Activated effector memory CD4-positive, alpha-beta T cell treated with anti-CD3 and anti-CD28 coated beads, Interleukin-2, amount 50 U/mL, for 16 hours (primary cell): Measurements from ENCODE around the gene CLIC5.

ENCODE experiments used
- DNase-seq: peaks from one replicate; pipeline ENCODE4 v3.0.0-alpha.2; 2020

Gene CLIC5

DNA sequence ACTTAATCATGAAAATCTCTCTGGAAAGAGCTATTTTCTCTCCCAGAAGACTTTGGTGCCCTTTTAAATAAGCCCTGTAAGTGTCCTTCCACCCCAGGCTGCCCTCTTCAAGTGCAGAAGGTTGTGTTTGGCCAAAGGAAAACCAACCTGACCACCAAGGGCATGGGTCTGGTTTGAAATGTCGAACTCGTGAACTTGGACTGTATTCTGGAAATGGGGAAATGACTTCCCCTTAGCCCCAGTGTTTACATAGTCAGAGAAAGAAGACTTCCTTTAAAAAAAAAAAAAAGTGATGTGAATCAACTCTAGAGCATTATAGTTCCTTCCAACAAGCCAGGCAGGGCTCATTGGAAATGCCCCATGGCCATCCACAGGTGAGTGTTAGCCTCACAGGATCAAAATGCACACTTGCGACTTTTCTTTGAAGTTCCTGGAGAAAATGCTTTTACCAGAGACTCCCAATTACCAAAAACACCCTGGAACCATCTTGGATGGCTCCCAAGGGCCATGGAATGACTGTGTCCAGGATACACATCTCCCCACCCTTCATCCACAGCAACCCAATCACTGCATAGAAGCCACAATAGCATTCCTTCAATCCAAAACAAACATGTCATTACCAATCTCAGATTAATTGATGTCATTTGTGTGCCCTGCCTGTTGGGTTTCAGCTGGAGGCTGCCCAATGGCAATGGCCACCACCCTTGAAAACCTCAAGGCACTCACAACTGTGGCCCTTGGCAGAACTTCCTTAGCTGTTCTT, 133.8 kb downstream of the CLIC5 start:
- DNase-seq, result no peak

DNA sequence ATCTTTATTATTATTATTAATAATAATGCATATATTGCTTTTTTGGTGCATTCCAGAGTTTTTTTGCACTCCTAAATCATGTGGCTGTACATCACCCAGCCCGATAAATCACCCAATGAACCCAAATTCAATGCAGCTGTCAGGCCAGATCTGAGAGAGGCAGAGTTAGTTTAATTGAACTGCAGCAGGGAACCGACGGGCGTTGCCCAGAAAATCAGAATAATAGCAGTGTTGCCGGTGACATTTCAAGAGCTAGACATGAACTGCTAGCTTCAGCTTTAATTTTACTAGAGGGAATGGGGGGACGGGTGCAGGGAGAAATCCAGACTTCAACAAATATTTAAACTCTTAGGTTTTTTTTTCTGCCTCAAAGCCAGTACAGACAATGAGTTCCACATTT, 135.0 kb downstream of the CLIC5 start:
- DNase-seq, result no peak

DNA sequence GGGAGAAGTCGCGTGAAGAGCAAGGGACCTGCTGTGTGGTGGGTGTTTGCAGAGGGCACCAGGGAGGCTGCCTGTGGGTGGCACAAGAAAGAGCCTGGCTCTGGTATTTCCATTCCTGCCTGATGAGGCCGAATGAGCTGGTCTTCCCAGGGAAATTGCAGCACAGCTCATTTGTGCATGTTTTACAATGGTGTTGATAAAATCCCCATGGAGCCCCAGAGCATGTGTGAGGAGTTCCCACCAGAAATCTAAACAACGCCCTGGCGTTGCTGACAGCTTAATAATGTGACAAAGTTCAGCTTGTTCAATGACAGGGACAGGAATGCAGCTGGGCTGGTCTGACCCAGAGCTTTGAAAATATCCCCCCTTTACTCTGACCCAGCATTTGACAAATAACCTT, 135.5 kb downstream of the CLIC5 start:
- DNase-seq, result no peak

DNA sequence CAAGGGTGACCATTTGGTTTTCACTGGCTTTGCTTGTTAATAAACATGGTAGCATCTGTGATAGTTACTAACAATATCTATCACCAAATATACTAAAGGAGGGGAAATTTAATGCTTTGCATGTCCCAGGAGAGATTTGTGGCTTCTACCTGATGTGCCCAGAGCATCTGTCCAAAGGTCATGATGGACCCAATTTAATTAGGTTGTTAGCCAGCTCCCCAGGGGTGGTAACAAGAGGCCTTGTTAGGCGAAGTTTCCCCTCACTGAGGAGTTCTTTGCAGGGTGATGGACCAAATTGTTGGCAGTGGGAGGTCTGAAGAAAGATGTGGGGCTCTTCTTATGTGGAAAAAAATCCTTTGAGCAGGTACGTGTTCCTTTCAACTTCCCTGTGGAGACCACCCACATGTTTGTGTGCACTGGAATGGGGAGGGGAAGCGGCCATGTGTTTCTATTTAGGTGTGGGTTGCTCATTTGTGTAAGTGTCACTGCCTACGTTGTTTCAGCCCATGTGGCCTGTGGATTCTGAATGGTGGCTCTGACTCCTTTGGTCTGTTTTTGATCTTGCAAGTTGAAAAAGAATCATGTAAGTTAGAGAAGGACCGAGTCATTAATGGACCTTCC, 137.6 kb downstream of the CLIC5 start:
- no peak for DNase-seq

DNA sequence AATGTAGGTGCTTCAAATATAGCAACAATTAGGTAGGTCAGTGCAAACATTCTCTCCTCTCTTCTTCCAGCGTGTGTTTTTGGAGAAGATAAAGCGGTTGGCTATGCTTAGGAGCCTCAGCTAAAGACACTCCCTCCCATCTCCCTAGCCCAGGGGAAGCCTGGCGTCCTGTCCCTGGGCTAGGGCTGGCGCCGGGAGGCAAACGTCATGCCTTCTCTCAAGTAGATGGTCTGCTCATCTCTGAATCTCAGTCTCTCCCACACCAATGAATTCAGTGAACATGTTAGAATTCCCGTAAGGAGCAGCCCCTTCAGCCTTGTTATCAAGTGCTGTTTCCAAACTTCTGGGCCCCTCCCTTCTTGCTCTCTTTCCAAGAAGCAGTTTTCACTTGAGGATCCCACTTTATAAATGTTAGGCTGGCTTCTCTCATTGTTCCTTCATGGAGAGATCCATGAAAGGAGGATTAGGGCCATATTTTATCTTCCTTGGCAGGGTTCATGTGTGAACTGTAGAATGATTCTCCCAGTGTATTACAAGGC, 142.8 kb downstream of the CLIC5 start:
- no peak for DNase-seq

DNA sequence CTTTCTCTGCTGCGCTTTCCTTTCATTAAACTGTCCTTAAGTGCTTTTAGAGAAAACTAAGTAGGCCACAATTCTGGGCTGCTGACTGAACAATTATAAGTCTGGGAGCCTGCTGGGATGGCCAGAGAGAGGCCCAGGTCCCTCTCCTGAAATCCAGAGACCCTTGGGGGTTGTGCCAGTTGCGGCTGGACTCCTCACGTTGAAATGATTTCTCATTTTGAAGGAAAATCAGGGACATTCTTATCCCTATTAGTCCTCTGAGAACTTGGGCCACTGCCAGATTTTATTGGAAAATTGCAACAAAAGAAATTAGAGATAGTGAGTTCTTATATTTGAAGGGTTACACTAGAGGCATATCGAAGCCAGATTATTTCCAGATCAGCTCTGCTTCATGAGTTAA, 145.1 kb downstream of the CLIC5 start:
- no peak for DNase-seq

DNA sequence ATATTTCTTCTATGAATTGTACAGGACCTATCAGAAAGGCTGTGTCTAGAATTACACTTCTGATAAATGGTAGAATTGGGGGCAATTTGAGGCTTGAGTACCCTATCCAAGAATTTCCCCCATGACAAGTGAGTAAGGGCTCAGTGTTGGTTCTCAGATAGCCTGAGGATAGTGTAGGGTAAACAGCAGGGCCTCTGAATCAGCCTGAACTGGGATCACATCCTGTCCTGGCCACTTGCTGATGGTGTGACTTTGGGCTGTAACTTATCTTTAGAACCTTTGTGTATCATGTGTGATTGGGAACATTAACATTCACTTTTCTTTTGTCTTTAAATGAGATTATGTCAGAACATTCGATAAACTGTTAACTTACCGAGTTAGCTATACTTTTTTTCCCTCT, 151.0 kb downstream of the CLIC5 start:
- DNase-seq, result no peak

DNA sequence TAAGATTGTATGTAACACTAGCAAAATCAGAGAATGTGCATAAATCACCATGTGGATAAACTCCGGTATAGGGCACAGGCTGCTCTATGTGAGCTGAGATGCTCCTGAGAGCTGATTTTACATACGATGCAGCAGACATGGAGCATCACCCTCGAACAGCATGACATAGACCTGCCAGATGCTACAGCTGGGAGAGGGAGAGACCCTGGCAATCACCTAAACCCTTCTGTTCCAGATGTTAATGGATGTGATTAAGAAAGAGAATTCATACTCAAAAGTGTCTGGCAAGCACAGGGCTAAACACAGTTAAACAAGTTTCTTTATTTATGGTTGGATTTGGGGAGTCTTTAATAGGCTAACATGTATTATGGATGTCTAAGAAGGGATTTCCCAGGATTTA, 157.0 kb downstream of the CLIC5 start:
- DNase-seq, result no peak

DNA sequence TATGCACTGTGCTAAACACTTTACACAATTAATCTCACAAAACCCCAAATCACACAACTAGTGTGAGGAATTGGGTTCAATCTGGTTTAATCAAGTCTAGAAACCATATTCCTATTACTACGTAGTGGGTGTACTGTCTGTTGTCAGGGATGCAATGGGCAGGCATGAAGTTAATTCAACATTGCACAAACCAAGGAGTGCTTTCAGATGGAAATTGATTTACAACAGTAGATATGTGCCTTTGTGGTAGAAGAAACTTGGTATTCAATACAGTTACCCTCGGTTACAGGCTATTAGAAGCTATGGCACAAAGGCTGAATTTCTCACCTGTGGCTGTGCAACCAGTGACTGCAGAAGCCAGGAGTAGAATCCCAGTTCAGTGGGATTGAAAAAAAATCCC, 157.8 kb downstream of the CLIC5 start:
- DNase-seq, result no peak

DNA sequence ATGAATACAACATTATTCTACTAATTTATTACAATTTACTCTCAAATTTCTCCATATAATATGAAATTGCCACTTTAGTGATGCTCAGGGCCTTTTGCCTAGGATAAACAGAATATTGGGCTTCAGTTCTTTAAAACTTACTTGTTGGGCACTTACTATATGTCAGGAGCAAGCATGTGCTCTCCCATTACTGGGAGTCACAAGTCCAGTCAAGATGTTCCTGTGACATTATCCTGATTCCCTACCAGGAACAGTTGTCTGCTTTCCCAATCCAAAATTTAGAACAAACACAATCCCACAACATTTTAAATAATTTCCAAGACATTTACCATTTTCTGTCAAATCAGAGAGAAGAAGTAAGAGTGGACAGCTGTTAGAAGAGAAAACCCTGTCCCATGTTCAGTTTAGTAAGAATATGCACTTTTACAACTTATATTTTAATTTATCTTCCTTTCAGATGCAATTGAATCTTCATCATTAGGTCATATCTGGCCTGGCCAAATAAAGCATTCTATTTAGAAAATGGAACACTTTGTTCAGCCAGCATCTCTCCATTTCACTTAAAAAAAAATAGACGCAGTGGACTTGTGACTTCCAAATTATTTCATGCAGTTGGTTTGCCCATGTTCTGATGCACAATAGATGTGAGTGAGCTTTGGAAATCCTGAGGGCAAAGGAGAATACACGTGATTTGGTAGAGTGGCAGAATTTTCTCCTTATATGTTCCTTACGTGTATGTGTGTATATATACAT, 159.8 kb downstream of the CLIC5 start:
- DNase-seq, result no peak

DNA sequence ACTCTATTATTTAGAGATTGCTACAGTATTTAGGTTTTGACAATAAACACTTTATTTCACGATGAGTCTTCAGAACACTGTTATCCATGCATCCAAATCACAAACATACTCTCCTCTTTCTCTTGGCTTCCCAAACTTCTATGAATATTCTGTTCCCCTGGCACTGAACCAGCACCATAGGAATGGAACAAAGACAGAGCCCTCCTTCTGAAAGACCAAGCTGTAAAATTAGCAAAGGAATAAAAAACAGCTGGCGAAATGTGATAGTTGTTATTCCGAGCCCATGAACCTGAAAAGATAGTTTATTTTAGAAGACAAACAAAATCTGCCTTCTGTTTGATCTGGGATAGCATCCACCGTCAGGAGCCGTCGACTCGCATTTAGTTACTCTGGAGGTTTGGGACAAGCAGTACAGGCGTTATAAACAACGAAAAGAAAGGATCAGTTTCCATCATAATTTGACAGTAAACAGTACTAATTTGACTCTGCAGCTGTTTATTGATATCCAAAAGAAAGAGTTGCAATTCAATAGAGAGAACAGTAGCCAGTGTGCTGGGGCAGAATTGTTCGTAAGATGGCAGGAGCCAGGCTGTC, 161.4 kb downstream of the CLIC5 start:
- no peak for DNase-seq

DNA sequence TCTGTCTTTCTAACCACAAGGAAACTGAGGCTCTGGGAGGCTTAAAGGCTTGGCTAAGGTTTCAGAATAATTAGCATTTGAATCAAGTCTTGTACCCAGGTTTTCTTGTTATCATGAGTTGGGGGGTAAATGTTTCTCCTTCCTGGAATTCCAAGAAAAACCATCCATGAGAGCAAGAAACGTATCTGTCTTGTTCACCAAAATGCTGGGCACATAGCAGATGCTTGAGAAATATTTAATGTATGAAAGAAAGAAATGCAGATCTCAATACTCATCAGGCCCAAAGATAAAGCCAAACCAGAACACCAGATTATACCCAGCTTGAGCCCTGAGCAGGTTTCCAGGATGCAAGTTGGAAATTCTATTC, 164.6 kb downstream of the CLIC5 start:
- DNase-seq, result no peak

DNA sequence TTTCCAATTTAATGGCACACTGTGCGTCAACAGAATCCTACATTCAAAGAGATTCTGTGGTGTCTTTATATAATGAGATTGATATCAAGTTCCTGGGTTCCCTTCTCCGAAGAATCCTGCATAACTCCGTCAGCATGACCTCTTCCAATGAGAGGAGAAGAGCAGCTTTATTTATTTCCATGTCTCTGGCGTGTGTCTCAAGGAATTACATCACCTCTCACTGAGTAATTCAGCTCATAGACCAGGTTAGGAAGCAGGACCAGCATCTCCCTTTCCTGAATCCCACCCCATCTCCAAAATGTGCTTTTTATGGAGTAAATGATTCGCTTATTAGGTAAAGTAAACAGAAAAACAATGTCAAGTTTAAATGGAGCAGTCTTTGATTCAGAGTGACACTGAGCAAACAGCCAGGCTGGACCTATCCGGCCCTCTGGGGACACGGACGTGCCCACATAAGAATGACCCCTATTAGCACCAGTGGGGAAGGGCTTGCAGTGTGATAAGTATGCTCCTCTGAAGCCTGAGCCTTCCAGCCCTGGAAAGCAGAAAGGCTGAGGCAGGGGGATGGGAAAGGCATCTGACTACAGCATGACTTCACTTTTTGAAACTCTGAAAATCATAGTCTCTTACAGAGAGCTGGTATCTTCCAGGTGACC, 165.2 kb downstream of the CLIC5 start:
- DNase-seq, result no peak

DNA sequence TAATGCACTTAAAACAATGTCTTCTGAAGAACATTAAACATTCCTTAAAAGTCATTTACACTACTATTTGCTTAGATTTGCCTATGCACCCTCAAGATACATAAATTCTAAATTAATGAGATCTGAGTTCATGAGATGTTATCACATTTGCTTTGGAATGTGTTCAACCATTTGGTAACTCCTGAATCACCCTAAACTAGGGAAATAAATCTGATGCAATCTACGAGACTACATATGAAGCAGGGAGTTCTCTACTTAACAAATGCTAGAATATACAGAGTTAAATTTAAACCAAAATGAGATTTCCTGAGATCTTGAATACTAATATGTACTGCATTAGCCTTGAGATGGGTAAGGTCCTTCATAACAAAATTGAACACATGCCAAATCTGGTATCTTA, 170.1 kb downstream of the CLIC5 start:
- no peak for DNase-seq

DNA sequence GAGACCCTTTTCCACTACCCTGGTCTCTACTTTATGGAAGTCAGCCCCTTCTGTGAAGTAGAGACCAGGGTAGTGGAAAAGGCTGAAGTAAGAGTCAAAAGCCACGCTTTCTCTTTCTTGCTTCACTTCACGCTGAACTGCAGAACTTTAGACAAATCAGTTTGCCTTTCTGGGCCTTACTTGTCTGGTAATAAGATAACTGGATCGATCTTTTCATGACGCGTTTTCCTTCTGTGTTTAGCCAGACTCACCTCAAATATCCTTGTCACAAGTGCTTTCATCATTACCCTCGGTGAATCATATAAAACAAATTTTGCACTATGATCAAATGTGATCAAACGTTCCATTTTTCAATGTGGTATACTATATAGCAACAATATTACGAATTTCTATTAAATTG, 170.7 kb downstream of the CLIC5 start:
- DNase-seq, result no peak

DNA sequence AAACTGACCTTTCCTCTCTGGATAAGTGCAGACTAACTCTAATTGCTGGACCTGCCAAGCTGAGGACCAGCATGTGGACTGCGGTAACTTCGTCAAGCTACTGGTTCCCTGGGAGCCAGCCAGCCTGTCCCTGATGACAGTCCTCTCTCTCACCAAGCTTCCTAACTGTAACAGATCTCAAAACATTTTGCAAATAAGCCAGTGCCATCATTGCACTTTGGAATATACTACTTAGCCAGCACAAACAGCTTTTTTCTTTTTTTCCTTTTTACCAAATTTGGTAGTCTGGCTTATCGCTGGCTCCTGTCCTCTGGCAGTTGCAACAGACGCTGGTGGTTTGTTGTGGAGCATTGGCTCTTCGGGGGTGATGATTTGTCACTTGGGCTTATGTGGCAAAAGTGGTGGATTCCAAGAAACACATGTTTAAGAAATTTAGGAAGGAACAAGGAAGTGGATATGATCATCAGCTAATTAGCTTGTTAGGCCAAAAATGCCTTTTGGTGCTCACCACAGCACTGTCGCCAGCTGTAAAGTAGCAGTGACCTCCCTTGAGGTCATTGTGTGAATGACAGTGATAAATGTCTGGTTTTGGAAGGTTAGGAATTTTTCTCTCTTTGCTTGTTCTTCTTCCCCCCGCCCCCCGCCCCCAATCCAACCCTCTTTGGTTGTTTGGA, 171.7 kb downstream of the CLIC5 start:
- DNase-seq, result no peak

DNA sequence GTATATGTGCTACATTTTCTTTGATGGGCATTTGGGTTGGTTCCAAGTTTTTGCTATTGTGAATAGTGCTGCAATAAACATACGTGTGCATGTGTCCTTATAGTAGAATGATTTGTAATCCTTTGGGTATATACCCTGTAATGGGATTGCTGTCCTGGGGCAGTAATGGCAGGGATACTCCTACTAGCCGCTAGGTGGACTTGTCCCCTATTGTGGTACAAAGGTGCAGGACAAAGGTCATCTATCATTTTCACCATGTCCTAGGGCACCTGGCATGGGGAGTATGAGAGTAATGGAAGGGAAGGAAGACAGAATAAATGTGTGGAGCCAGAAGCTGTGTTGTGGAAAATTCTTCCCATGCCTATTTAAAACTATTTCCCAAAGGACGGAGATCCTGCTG, 174.6 kb downstream of the CLIC5 start:
- DNase-seq, result no peak

DNA sequence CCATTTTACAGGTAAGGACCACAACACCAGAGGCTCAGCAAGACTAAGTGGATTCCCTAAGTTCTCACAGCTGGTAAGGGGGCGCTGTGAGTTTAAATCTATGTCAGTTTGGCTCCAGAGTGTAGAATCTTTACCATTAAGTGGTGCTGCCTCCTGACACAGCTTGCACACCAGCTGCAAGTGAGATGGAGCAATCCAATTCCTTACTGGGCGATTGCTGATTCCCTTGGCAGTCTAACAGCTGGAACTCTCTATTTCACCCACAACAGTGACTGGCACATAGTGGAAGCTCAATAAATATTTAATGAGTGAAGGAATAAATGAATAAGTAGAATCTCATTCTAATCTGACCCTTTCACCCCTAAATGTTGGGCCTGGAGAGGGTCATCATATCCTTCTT, 176.7 kb downstream of the CLIC5 start:
- no peak for DNase-seq

DNA sequence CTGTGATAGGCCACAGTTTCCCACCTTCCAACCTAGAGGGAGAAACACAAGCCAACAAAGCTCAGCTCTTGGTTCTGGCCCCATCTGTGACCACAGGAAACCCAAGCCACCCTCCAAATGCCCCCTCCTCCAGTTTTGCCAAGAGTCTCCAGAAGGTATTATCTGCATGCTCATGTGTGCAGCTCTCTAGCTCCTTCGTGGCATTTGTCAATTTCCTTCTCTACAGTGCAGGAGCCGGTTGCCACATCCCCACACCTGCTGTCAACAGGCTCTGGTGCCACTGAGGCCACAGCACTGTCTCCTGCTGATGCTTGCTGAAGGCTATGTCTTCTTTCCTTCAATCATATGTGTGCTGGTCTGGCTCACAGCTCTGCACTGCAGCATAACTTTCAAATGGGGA, 177.2 kb downstream of the CLIC5 start:
- no peak for DNase-seq

DNA sequence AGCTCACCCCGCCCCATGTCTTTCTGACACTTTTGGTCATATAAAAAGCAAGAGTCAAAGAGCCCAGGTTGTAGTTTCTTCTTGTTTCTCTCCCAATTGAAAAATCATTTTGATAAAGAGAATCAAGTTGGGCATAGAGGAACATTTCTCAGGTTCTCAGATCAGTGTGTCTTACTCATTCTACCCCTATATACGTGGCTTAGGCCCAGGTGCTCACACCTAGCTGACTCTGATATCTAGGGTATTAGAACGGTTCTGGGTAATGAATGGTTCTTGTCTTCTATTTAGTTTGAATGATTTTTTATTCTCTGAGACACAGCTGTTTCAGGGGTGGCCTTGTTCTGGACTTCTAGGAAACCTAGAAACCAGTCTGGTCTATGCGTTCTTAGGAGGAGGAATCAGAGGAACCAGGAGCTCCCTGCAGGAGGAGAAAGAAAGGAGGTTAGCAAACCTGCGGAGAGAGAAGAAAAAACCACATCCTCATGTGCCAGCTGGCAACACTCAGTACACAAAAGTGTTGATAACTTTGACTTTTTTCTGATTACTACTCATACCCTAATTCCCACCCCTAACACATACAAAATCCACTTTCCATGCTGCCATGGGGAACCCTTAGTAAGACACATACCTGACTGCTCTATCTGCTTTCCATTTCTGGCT, 178.0 kb downstream of the CLIC5 start:
- no peak for DNase-seq

DNA sequence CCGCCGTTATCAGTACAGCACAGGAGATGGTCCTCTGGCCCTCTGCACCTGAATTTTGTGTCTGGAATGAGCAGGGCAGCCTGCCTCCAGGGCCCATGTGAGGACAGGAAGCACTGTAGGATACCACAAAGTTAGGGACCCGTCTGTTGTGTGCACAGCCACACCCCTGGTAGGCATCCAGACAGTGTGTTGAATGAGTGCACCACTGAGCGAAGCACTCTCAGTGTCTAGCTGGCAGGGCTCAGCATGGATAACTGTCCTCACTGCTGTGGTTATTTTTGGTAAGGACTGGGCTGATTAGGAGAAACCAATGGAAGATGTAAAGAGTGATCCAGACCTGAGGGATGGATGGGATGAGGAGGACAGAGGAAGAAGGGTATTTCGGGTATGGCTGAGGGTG, 178.7 kb downstream of the CLIC5 start:
- no peak for DNase-seq

DNA sequence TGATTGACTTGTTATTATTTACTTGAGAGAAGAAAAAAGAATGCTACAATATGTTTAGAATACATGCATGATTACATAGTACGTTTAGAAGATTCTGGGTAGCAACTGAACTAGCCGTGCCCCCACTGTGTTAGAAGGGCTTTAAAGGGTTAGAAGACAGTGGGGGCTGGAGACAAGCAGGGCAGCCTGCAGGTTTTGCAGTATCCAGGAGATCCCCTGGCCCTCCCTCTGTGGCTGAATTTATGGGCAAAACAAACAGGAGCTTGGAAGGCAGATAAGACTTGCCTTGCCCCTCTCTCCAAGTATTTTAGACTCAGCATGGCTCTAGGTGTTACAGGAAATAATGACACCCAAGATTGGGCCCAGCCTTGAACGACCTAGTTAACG, 179.2 kb downstream of the CLIC5 start:
- DNase-seq, result no peak
